OCI-LY3 (cell line): ENCODE results near the gene PSKH1.

Source experiments
- H2AFZ ChIP-seq: fragments of 200-600, 300-600 bp; shearing (Covaris generic); 2 replicates; pipeline ENCODE4 v1.6.0; 2014; ENCODE audit warnings: antibody characterized with exemption, low read depth, low read length
- H3K27ac ChIP-seq: fragments of 200-600, 300-600 bp; sonication (generic); 2 replicates; pipeline ENCODE4 v1.5.1; 2014; ENCODE audit warnings: mild to moderate bottlenecking, low read length, moderate library complexity, mixed read lengths
- H3K27me3 ChIP-seq: fragments of 200-600, 300-600 bp; sonication (generic); 2 replicates; pipeline ENCODE4 v1.6.1; 2014; ENCODE audit warnings: low read depth, low read length, mixed read lengths
- H3K36me3 ChIP-seq: fragments of 200-600, 300-600 bp; sonication (generic); replicated peaks from 2 replicates; pipeline ENCODE3; 2014; ENCODE audit warnings: low read depth, low read length, mixed read lengths
- H3K4me1 ChIP-seq: fragments of 300-600, 200-600 bp; sonication (generic); 2 replicates; pipeline ENCODE4 v1.6.1; 2014; ENCODE audit warnings: low read length, mixed read lengths
- H3K4me2 ChIP-seq: fragments of 200-600, 300-600 bp; sonication (generic); 2 replicates; pipeline ENCODE4 v1.6.1; 2014; ENCODE audit warnings: low read length, mixed read lengths
- H3K4me3 ChIP-seq: fragments of 300-600, 200-600 bp; sonication (generic); 2 replicates; pipeline ENCODE4 v1.5.1; 2014; ENCODE audit warnings: antibody characterized with exemption, mild to moderate bottlenecking, low read length, moderate library complexity
- H3K79me2 ChIP-seq: fragments of 300-600, 200-600 bp; shearing (Covaris generic); 2 replicates; pipeline ENCODE4 v1.6.1; 2014; ENCODE audit warnings: mild to moderate bottlenecking, low read length, mixed read lengths
- H3K9ac ChIP-seq: fragments of 300-600, 200-600 bp; shearing (Covaris generic); 2 replicates; pipeline ENCODE4 v1.6.0; 2014; ENCODE audit warnings: mild to moderate bottlenecking, low read length, moderate library complexity
- H3K9me3 ChIP-seq: fragments of 200-600, 300-600 bp; shearing (Covaris generic); 2 replicates; pipeline ENCODE4 v1.6.1; 2014; ENCODE audit warnings: low read length, mixed read lengths; ENCODE audit not compliant: insufficient read depth
- H4K20me1 ChIP-seq: fragments of 200-600, 300-600 bp; sonication (generic); 2 replicates; pipeline ENCODE4 v1.6.1; 2016; ENCODE audit warnings: low read length, mixed read lengths; ENCODE audit not compliant: insufficient read depth
- EZH2phosphoT487 ChIP-seq: fragments of 200-600 bp; shearing (Covaris generic); IDR thresholded peaks from 2 replicates; pipeline ENCODE4 v1.6.1; 2018; ENCODE audit warnings: antibody characterized with exemption, mixed run types, low read depth
- TF ChIP-seq, protein P1 (sequence below): fragments of 200-600, 300-600 bp; sonication (generic); IDR thresholded peaks from 2 replicates; pipeline ENCODE4 v1.5.1; 2014; ENCODE audit warnings: antibody characterized with exemption, low read length, low read depth

The PSKH1 gene

DNA sequence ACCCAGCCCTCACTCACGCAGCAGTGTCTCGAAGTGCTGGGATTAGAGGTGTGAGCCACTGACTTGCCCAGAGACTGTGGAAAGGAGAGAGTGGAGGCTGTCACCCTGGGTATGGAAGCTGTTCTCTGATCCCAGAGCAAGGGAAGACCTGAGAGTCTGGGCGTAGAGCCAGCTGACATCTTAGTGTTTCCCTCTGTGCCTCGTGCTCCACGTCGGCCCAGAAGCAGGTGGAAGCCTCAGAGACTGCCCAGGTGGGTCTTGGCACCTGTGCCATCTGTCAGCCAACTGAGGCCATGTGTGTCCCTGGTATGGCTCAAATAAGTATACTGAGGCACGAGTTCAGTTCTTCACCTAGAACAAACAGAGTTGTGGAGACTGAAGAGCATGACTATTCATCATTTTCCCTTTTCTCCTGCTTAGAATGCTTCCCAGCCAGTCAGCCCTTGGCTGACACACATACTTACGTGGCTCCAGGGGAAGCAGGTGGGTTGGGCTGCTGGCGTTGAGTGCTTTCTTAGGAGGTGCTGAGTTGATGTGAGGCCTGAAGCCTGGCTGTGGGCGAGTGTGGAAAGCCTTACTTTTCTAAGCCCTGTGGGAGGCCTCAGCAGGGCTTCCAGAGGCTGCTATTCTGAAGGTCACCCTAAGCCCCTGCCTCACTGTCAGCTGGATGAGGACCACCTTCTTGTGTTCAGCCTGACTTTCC is 30.5 kb downstream of the PSKH1 start:
- H3K9ac ChIP-seq = no peak overlapping the region
- H3K36me3 ChIP-seq = no peaks in the 10 kb centered on the region

DNA sequence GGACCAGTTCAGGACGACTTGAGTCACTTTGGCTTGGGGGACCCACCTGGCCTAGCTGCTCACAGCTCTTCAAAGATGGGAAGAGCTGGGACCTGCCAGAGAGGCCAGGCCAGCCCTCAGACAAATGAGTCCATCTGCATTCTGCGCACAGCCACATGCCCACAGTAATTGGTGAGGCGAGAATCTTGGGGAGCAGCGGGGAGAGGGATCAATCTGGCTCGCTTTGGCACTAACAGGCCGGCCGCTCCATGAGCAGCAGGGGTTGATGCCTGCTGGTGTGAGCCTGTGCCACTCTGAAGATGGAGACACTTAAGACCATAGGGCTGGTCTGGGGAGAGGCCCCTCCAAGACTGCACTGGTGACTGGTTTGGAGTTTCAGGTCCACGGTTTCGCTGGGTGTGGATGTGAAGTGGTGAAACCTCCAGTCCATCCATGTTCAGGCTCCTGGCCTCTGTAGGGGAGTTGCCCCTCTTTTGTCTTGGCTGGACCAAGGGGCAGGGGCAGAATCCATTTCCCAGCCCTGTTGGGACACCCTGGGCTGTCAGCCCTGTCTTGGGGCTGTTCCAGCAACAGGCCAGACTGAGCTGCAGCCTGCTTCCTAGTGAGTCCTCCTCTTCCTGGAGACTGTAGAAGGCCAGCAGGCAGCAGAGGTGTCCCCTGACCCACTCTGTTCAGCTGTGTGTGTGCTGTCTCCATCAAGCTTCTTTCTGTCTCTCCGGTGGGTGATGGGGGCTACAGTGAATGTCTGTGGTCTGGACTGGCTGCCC is 31.3 kb downstream of the PSKH1 start:
- Histone ChIP-seq H3K36me3 (no peaks in the 10 kb centered on the region), H3K9ac (no peak overlapping the region), H3K4me3 (no peak overlapping the region), H4K20me1 (peaks cover 9% of the 10 kb centered on the region), H3K27ac (no peak overlapping the region), H3K4me1 (peaks cover 8% of the 10 kb centered on the region), H3K79me2 (no peaks in the 10 kb centered on the region), H3K27me3 (no peaks in the 10 kb centered on the region), H3K9me3 (no peaks in the 10 kb centered on the region), H2AFZ (no peak overlapping the region), H3K4me2 (no peak overlapping the region)
- TF ChIP-seq, protein P1, sequence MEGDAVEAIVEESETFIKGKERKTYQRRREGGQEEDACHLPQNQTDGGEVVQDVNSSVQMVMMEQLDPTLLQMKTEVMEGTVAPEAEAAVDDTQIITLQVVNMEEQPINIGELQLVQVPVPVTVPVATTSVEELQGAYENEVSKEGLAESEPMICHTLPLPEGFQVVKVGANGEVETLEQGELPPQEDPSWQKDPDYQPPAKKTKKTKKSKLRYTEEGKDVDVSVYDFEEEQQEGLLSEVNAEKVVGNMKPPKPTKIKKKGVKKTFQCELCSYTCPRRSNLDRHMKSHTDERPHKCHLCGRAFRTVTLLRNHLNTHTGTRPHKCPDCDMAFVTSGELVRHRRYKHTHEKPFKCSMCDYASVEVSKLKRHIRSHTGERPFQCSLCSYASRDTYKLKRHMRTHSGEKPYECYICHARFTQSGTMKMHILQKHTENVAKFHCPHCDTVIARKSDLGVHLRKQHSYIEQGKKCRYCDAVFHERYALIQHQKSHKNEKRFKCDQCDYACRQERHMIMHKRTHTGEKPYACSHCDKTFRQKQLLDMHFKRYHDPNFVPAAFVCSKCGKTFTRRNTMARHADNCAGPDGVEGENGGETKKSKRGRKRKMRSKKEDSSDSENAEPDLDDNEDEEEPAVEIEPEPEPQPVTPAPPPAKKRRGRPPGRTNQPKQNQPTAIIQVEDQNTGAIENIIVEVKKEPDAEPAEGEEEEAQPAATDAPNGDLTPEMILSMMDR = no peak
- TF ChIP-seq EZH2phosphoT487 = no peak

More for the DNA sequence above, 30.5 kb downstream of the PSKH1 start:
- Histone ChIP-seq H3K4me1 (peaks cover under 1% of the 10 kb centered on the region), H3K27ac (no peak overlapping the region), H3K79me2 (no peaks in the 10 kb centered on the region), H3K9me3 (no peaks in the 10 kb centered on the region), H3K4me2 (no peak overlapping the region), H3K4me3 (no peak overlapping the region), H3K27me3 (no peaks in the 10 kb centered on the region), H2AFZ (no peak overlapping the region), H4K20me1 (peaks cover 7% of the 10 kb centered on the region)
- no peak for TF ChIP-seq EZH2phosphoT487
- TF ChIP-seq, protein P1 = no peak

DNA sequence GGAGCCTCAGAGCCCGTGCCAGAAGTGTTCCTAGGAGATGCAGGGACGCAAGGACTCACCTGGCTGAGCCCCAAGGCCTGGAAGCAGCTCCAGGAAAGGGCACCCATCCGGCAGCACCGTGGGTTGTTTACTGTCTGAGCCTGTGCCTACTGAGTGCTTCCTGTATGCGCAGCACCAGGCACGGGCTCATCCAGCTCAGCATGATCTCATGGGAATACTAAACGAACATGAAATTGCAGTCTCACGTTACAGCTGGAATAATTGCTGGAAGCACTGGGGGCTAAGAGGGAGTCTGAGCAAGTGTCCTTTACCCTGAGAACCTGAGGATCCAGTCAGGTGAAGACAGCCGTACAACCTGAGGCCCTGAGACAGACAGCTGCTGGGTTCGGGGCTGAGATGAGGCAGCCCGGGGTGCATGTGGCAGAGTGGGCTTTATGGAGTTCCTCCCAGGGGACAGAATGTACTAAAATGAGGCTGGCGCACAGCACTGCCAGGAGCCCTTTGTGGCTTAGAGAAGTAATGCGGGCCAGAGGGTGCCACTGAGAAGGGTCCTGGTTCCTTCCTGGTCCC is 33.2 kb downstream of the PSKH1 start:
- peaks cover 19% of the 10 kb centered on the region for H3K4me1 ChIP-seq
- H3K79me2 ChIP-seq = no peaks in the 10 kb centered on the region
- no peak overlapping the region for H3K4me2 ChIP-seq
- no peak overlapping the region for H3K27ac ChIP-seq
- H4K20me1 ChIP-seq = peaks cover 9% of the 10 kb centered on the region; the same call in 1 of the 2 replicates
- no peak overlapping the region for H2AFZ ChIP-seq
- no peak for TF ChIP-seq EZH2phosphoT487
- TF ChIP-seq, protein P1 = no peak
- no peaks in the 10 kb centered on the region for H3K9me3 ChIP-seq
- peaks cover 5% of the 10 kb centered on the region for H3K36me3 ChIP-seq
- H3K9ac ChIP-seq = no peak overlapping the region
- no peaks in the 10 kb centered on the region for H3K27me3 ChIP-seq
- H3K4me3 ChIP-seq = no peak overlapping the region
